ENCODE data around the gene PREP.
"Not testable (repeated sequence)": the region's sequence is repeated elsewhere in the genome, so short reads cannot be mapped to it uniquely, and the experiment has no call there.

PREP gene

GRCh38 chr6:105259913-105260889 lies 142.7 kb downstream of the PREP start:
- DNase-seq, result no peak

- DNase-seq, result no peak
Measured at GRCh38 chr6:105258816-105259215, 144.1 kb downstream of the PREP start.

DNA sequence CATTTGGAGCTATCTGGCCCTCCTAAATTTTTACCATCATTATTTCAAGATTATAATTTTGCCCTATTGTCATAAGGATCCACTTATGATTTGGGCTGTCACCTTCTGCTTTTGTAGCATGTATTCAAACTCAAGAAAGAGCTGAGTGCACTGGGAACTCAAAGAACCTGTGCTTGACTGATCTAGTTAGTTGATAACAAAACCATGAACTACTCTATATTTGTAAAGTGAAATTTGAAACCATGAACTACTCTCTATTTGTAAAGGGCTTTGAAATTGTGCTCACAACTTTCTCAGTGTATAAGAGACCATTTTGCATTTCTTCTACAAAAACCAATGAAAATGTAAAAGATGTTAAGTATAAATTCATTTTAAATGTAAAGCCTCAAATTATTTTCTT lies 145.5 kb downstream of the PREP start:
- no peak for DNase-seq

DNA sequence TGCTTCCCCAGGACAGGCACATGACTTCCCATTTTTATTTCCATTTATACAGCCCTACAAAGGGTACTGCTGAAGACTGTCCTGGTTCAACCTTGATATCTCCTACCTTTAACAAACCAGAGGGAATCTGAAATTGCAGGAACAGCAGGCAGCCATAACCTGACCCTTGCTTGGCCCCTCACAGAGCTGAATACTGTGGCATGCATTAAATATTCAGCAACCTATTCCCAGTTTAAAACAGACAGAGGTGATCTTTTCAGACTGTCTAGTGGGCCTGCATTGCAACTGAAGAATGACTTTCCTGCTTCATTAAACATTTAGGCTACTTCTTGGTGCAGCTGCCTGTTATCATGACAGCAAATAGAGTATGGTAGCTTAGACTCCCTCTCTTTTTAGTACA lies 146.3 kb downstream of the PREP start:
- DNase-seq, result no peak

DNA sequence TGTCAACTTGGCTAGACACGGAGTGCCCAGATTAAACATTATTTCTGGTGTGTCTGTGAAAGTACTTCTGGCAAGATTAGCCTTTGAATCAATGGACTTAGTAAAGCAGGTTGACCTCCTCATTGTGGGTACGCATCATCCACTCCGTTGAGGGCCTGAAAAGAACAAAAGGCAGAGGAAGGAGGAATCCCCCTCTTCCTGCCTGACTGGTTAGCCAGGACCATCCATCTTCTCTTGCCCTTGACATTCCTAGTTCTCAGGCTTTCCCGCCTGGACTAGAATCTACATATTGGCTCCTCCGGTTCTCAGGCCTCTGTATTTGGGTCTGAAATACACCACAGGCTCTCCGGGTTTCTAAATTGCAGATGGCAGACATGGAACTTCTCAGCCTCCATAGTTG lies 149.1 kb downstream of the PREP start:
- DNase-seq, result no peak

- DNase-seq, result no peak
Measured at GRCh38 chr6:105251689-105252088, 151.2 kb downstream of the PREP start.

- DNase-seq, result no peak
Measured at GRCh38 chr6:105250533-105250932, 152.3 kb downstream of the PREP start.

GRCh38 chr6:105243487-105243886 lies 159.4 kb downstream of the PREP start:
- DNase-seq, result no peak

GRCh38 chr6:105235155-105235554 lies 167.7 kb downstream of the PREP start:
- no peak for DNase-seq

GRCh38 chr6:105231771-105232170 lies 171.1 kb downstream of the PREP start:
- not testable (repeated sequence) for DNase-seq

Measured in activated CD8-positive, alpha-beta memory T cell treated with anti-CD3 and anti-CD28 coated beads, Interleukin-2, amount 50 U/mL, for 48 hours (primary cell).